GM21737 (cell line): ENCODE data around the gene PPP1R17.

ENCODE experiments used
- ATAC-seq: cut with Tn5 transposase; IDR thresholded peaks from one replicate; pipeline ENCODE4 v1.9.1; 2021; ENCODE audit warnings: mild to moderate bottlenecking, moderate library complexity; ENCODE audit not compliant: unreplicated experiment

PPP1R17 gene

GRCh38 chr7:31687024-31687748 is at the start of gene PPP1R17:
PPP1R17 (plus strand) TSS chr7:31687215; CDS start chr7:31692442, 5,227 bp downstream.
- no peak for ATAC-seq

GRCh38 chr7:31640381-31640780 is 46.6 kb upstream of the PPP1R17 start:
- no peak for ATAC-seq

- no peak for ATAC-seq
Observed at GRCh38 chr7:31642681-31643115, 44.3 kb upstream of the PPP1R17 start.

- ATAC-seq: no peak
Observed at GRCh38 chr7:31646942-31647341, 40.1 kb upstream of the PPP1R17 start.

- ATAC-seq: no peak
Observed at GRCh38 chr7:31647511-31647910, 39.5 kb upstream of the PPP1R17 start.

GRCh38 chr7:31648288-31648687 is 38.7 kb upstream of the PPP1R17 start:
- ATAC-seq: no peak

- ATAC-seq: no peak
Observed at GRCh38 chr7:31648880-31649279, 38.1 kb upstream of the PPP1R17 start.

GRCh38 chr7:31651234-31652062 is 35.6 kb upstream of the PPP1R17 start:
- no peak for ATAC-seq

GRCh38 chr7:31652063-31652326 is 35.0 kb upstream of the PPP1R17 start:
- ATAC-seq: no peak

GRCh38 chr7:31663072-31663471 is 23.9 kb upstream of the PPP1R17 start:
- ATAC-seq: no peak

- no peak for ATAC-seq
Observed at GRCh38 chr7:31664890-31665289, 22.1 kb upstream of the PPP1R17 start.

GRCh38 chr7:31665546-31665945 is 21.5 kb upstream of the PPP1R17 start:
- no peak for ATAC-seq

GRCh38 chr7:31669461-31669860 is 17.6 kb upstream of the PPP1R17 start:
- ATAC-seq: no peak

- no peak for ATAC-seq
Observed at GRCh38 chr7:31679574-31680305, 7.3 kb upstream of the PPP1R17 start.

GRCh38 chr7:31683445-31684225 is 3.4 kb upstream of the PPP1R17 start:
- no peak for ATAC-seq

- peak; percentile 87 for ATAC-seq
Observed at GRCh38 chr7:31688372-31688771, 1.4 kb downstream of the PPP1R17 start.

GRCh38 chr7:31688996-31689395 is 2.0 kb downstream of the PPP1R17 start:
- ATAC-seq: no peak

GRCh38 chr7:31690935-31691334 is 3.9 kb downstream of the PPP1R17 start:
- no peak for ATAC-seq

- ATAC-seq: no peak
Observed at GRCh38 chr7:31692451-31692850, 5.4 kb downstream of the PPP1R17 start.

- no peak for ATAC-seq
Observed at GRCh38 chr7:31692871-31693270, 5.9 kb downstream of the PPP1R17 start.
